ENCODE data around the gene KIFBP. TPM values are rescaled to one million over a fixed set of nuclear protein-coding genes. Genes with fewer than 3 reads are reported as not detected.
"Not testable (repeated sequence)": the region's sequence is repeated elsewhere in the genome, so short reads cannot be mapped to it uniquely, and the experiment has no call there.

Gene KIFBP
- total RNA-seq, 1 donor from 2014 or later: 23.9 TPM

- DNase-seq (ENCODE audit: low read depth in 2 of 2): peak; percentile 50 to 69
Observed at GRCh38 chr10:69004821-69005220, 16.2 kb downstream of the KIFBP start.

GRCh38 chr10:69005704-69006485 is 17.3 kb downstream of the KIFBP start:
- DNase-seq (ENCODE audit: low read depth in 2 of 2): no peak

GRCh38 chr10:69007260-69007659 is 18.7 kb downstream of the KIFBP start:
- peak in 1 of 2 donors; percentile 11 for DNase-seq (ENCODE audit: low read depth in 2 of 2)

- no peak for DNase-seq (ENCODE audit: low read depth in 2 of 2)
Observed at GRCh38 chr10:69009360-69009759, 20.8 kb downstream of the KIFBP start.

GRCh38 chr10:69010151-69010640 is 21.6 kb downstream of the KIFBP start:
- DNase-seq (ENCODE audit: low read depth in 2 of 2): no peak

GRCh38 chr10:69012778-69013177 is 24.2 kb downstream of the KIFBP start:
- peak in 1 of 2 donors; percentile 74 for DNase-seq (ENCODE audit: low read depth in 2 of 2)

- peak in 1 of 2 donors; percentile 70 for DNase-seq (ENCODE audit: low read depth in 2 of 2)
Observed at GRCh38 chr10:69014171-69014570, 25.6 kb downstream of the KIFBP start.

- DNase-seq (ENCODE audit: low read depth in 2 of 2): no peak
Observed at GRCh38 chr10:69018613-69019012, 30.0 kb downstream of the KIFBP start.

- DNase-seq (ENCODE audit: low read depth in 2 of 2): no peak
Observed at GRCh38 chr10:69022611-69023010, 34.0 kb downstream of the KIFBP start.

GRCh38 chr10:69025370-69025896 is 36.8 kb downstream of the KIFBP start:
- DNase-seq (ENCODE audit: low read depth in 2 of 2): no peak

- no peak for DNase-seq (ENCODE audit: low read depth in 2 of 2)
Observed at GRCh38 chr10:69033256-69033655, 44.7 kb downstream of the KIFBP start.

GRCh38 chr10:69037489-69037888 is 48.9 kb downstream of the KIFBP start:
- no peak for DNase-seq (ENCODE audit: low read depth in 2 of 2)

GRCh38 chr10:69040904-69041303 is 52.3 kb downstream of the KIFBP start:
- not testable (repeated sequence) for DNase-seq (ENCODE audit: low read depth in 2 of 2)

GRCh38 chr10:69042417-69042816 is 53.8 kb downstream of the KIFBP start:
- no peak for DNase-seq (ENCODE audit: low read depth in 2 of 2)

GRCh38 chr10:69042838-69043237 is 54.2 kb downstream of the KIFBP start:
- DNase-seq (ENCODE audit: low read depth in 2 of 2): no peak

GRCh38 chr10:69043931-69044531 is 55.4 kb downstream of the KIFBP start:
- DNase-seq (ENCODE audit: low read depth in 2 of 2): no peak

- DNase-seq (ENCODE audit: low read depth in 2 of 2): no peak
Observed at GRCh38 chr10:69044546-69044945, 55.9 kb downstream of the KIFBP start.

GRCh38 chr10:69045441-69046300 is 57.1 kb downstream of the KIFBP start:
- no peak for DNase-seq (ENCODE audit: low read depth in 2 of 2)

- no peak for DNase-seq (ENCODE audit: low read depth in 2 of 2)
Observed at GRCh38 chr10:69047111-69047832, 58.7 kb downstream of the KIFBP start.

- DNase-seq (ENCODE audit: low read depth in 2 of 2): no peak
Observed at GRCh38 chr10:69048103-69048502, 59.5 kb downstream of the KIFBP start.

GRCh38 chr10:69049566-69049961 is 61.0 kb downstream of the KIFBP start:
- DNase-seq (ENCODE audit: low read depth in 2 of 2): no peak

Data from dermis microvascular lymphatic vessel endothelial cell (primary cell).